ENCODE data around the gene SYNE4. TPM values are rescaled to one million over a fixed set of nuclear protein-coding genes. Genes with fewer than 3 reads are reported as not detected.
A peak's percentile ranks its signal among the peaks of the same experiment; 100 is the strongest.

SYNE4 gene
- total and polyA plus RNA-seq, 2 of the 13 experiments (the other 11 are each of a cell fraction or from before 2014, with no cell fraction given), result 13.7 to 23.0 TPM

DNA sequence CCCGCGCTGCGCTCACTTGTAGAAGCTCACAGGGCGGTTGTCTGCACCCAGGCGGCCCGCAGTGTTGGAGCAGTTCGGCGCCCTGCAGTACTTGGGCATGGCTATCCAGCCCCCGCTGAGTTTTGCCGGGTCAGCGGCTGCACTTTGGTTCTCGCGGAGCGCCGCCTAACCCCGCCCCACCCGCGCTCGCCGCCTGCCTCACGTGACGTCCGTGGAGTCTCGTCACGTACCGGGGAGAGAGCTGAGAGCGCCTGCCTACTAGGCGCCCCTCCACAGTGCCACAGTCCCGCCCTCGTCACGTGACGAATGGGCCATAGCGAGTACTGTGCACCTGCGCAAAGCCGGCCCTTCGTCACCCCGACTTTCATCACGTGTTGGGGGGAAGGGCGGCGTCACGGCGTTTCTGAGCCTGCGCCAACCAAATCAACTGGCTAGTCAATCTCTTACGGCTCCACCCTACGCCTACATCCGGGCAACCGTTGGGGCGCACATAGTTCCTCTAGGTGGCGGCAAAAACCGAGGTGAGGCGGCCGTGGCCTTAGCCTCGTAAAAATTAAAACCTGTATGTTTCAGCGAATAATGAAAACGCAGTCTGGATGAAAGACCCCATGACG is 45.6 kb upstream of the SYNE4 start, which contains the start of gene THAP8 (continued):
- TF ChIP-seq, protein P1, sequence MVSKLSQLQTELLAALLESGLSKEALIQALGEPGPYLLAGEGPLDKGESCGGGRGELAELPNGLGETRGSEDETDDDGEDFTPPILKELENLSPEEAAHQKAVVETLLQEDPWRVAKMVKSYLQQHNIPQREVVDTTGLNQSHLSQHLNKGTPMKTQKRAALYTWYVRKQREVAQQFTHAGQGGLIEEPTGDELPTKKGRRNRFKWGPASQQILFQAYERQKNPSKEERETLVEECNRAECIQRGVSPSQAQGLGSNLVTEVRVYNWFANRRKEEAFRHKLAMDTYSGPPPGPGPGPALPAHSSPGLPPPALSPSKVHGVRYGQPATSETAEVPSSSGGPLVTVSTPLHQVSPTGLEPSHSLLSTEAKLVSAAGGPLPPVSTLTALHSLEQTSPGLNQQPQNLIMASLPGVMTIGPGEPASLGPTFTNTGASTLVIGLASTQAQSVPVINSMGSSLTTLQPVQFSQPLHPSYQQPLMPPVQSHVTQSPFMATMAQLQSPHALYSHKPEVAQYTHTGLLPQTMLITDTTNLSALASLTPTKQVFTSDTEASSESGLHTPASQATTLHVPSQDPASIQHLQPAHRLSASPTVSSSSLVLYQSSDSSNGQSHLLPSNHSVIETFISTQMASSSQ (IDR thresholded peaks at IDR 0.05; ENCODE audit: low read depth), result no peak
- TF ChIP-seq, protein P1 (CRISPR knock-in tag; IDR thresholded peaks at IDR 0.05; ENCODE audit: borderline replicate concordance), result no peak; the same call in 1 of the 2 replicates
- TF ChIP-seq NBN (conservative IDR thresholded peaks at IDR 0.05) (no peak), KMT2A (CRISPR knock-in tag; IDR thresholded peaks at IDR 0.05) (peak; percentile 49; the same call in 1 of the 2 replicates), ZNF746 (CRISPR knock-in tag; IDR thresholded peaks at IDR 0.05) (peak; percentile 85), ZBTB3 (CRISPR knock-in tag; IDR thresholded peaks at IDR 0.05; ENCODE audit: borderline replicate concordance, low read depth) (no peak), SIX1 (CRISPR knock-in tag; IDR thresholded peaks at IDR 0.05; ENCODE audit: borderline replicate concordance) (no peak; the same call in 1 of the 2 replicates), MED1 (CRISPR knock-in tag; IDR thresholded peaks at IDR 0.05) (peak; percentile 78), KLF9 (CRISPR knock-in tag; IDR thresholded peaks at IDR 0.05; ENCODE audit: low read depth) (no peak; the same call in 1 of the 2 replicates), CAMTA2 (CRISPR knock-in tag; IDR thresholded peaks at IDR 0.05; ENCODE audit: borderline replicate concordance) (peak; percentile 79; the same call in 1 of the 2 replicates), JUND (CRISPR knock-in tag; IDR thresholded peaks at IDR 0.05) (no peak; the same call in 1 of the 2 replicates), ZNF614 (CRISPR knock-in tag; IDR thresholded peaks at IDR 0.05; ENCODE audit: borderline replicate concordance) (peak; percentile 57; the same call in 1 of the 2 replicates)
- TF ChIP-seq, protein P2, sequence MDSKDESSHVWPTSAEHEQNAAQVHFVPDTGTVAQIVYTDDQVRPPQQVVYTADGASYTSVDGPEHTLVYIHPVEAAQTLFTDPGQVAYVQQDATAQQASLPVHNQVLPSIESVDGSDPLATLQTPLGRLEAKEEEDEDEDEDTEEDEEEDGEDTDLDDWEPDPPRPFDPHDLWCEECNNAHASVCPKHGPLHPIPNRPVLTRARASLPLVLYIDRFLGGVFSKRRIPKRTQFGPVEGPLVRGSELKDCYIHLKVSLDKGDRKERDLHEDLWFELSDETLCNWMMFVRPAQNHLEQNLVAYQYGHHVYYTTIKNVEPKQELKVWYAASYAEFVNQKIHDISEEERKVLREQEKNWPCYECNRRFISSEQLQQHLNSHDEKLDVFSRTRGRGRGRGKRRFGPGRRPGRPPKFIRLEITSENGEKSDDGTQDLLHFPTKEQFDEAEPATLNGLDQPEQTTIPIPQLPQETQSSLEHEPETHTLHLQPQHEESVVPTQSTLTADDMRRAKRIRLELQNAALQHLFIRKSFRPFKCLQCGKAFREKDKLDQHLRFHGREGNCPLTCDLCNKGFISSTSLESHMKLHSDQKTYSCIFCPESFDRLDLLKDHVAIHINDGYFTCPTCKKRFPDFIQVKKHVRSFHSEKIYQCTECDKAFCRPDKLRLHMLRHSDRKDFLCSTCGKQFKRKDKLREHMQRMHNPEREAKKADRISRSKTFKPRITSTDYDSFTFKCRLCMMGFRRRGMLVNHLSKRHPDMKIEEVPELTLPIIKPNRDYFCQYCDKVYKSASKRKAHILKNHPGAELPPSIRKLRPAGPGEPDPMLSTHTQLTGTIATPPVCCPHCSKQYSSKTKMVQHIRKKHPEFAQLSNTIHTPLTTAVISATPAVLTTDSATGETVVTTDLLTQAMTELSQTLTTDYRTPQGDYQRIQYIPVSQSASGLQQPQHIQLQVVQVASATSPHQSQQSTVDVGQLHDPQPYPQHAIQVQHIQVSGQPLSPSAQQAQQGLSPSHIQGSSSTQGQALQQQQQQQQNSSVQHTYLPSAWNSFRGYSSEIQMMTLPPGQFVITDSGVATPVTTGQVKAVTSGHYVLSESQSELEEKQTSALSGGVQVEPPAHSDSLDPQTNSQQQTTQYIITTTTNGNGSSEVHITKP (CRISPR knock-in tag; IDR thresholded peaks at IDR 0.05; ENCODE audit: low read depth), result peak; percentile 86
- TF ChIP-seq, protein P3, sequence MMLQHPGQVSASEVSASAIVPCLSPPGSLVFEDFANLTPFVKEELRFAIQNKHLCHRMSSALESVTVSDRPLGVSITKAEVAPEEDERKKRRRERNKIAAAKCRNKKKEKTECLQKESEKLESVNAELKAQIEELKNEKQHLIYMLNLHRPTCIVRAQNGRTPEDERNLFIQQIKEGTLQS (CRISPR knock-in tag; IDR thresholded peaks at IDR 0.05), result 0 out of 2 replicates have a peak, but pooled peaks have one; percentile 49
- TF ChIP-seq, protein P4, sequence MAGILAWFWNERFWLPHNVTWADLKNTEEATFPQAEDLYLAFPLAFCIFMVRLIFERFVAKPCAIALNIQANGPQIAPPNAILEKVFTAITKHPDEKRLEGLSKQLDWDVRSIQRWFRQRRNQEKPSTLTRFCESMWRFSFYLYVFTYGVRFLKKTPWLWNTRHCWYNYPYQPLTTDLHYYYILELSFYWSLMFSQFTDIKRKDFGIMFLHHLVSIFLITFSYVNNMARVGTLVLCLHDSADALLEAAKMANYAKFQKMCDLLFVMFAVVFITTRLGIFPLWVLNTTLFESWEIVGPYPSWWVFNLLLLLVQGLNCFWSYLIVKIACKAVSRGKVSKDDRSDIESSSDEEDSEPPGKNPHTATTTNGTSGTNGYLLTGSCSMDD (CRISPR knock-in tag; IDR thresholded peaks at IDR 0.05), result no peak
- TF ChIP-seq, protein P5, sequence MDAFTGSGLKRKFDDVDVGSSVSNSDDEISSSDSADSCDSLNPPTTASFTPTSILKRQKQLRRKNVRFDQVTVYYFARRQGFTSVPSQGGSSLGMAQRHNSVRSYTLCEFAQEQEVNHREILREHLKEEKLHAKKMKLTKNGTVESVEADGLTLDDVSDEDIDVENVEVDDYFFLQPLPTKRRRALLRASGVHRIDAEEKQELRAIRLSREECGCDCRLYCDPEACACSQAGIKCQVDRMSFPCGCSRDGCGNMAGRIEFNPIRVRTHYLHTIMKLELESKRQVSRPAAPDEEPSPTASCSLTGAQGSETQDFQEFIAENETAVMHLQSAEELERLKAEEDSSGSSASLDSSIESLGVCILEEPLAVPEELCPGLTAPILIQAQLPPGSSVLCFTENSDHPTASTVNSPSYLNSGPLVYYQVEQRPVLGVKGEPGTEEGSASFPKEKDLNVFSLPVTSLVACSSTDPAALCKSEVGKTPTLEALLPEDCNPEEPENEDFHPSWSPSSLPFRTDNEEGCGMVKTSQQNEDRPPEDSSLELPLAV (CRISPR knock-in tag; conservative IDR thresholded peaks at IDR 0.05; ENCODE audit: low read depth), result no peak
- TF ChIP-seq, protein P6, sequence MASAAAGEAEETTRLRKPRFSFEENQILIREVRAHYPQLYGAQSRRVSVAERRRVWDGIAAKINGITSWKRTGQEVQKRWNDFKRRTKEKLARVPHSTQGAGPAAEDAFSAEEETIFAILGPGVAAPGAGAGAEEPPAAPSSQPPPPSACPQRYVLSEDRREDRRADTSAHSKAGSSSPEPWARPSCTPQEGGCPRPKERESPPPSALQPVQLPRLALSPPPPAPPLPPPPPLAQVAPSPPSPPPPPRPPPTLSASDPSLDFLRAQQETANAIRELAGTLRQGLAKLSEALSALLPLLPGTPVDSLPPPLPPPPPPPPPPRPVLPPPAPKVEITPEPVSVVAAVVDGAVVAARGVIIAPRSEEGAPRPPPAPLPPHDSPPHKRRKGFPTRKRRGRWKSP (CRISPR knock-in tag; IDR thresholded peaks at IDR 0.05), result peak; percentile 75; the same call in 1 of the 2 replicates

Data from HepG2 (cell line).